A549 (cell line): ENCODE measurements around the gene CEBPZ.

Source experiments
- CEBPB ChIP-seq, 2 experiments: fragments of >200 bp in 1 of 2; sonication (Bioruptor Twin) in 1 of 2; formaldehyde crosslinking in 1 of 2; IDR thresholded peaks; 2 replicates each; pipeline ENCODE4 v1.6.1; 2012 to 2016
- E2F6 ChIP-seq: IDR thresholded peaks from 2 replicates; pipeline ENCODE4 v1.6.1; 2012; ENCODE audit warnings: low read depth, borderline replicate concordance
- ESRRA ChIP-seq: fragments of 150-350 bp; IDR thresholded peaks from 2 replicates; pipeline ENCODE4 v1.6.1; 2014; ENCODE audit warnings: mild to moderate bottlenecking, low read length, borderline replicate concordance
- JUNB ChIP-seq: fragments of >200 bp; sonication (Bioruptor Twin); formaldehyde crosslinking; IDR thresholded peaks from 2 replicates; pipeline ENCODE4 v1.6.1; 2016
- MYC ChIP-seq: IDR thresholded peaks from 2 replicates; pipeline ENCODE4 v1.6.1; 2012; ENCODE audit warnings: mild to moderate bottlenecking, inconsistent platforms, low read length, improper control_type of control experiment, borderline replicate concordance
- RCOR1 ChIP-seq: fragments of 150-350 bp; IDR thresholded peaks from 2 replicates; pipeline ENCODE4 v1.6.1; 2014; ENCODE audit warnings: antibody characterized with exemption, low read length, low read depth
- SMC3 ChIP-seq: fragments of >200 bp; sonication (Bioruptor Twin); formaldehyde crosslinking; IDR thresholded peaks from 3 replicates; pipeline ENCODE4 v1.6.1; 2018; ENCODE audit warnings: inconsistent platforms
- TP53 ChIP-seq: fragments of 250-450 bp; sonication (Bioruptor Pico); IDR thresholded peaks from 2 replicates; pipeline ENCODE4 v1.5.0; 2021; ENCODE audit warnings: mild to moderate bottlenecking, moderate library complexity
- TF ChIP-seq, protein P1 (sequence below): fragments of >200 bp; sonication (Bioruptor Twin); formaldehyde crosslinking; IDR thresholded peaks from 3 replicates; pipeline ENCODE4 v1.5.1; 2016

DNA sequence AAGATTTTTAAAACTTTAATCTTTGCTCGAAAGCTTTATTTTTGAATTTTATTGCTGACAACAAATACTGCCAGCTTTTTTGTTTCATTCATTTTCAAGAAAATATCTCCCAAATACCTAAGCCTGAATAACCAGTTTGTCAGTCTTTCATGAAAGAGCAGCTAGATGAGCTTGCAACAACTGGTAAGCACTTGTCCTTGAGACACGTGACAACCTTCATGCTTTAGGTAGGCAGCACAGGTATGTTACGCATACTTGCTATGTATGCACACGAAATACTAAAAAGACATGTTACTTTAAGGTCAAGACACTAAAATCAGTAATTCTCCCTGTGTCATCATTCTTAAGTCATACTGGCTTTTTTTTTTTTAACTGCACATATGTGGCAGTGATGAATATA is 12.3 kb downstream of the CEBPZ start:
- TF ChIP-seq TP53 (CRISPR knock-in tag) (no peak), MYC (no peak), CEBPB (IDR thresholded peaks at IDR 0.05) (no peak), SMC3 (no peak), RCOR1 (no peak), JUNB (no peak), E2F6 (no peak), ESRRA (no peak)
- TF ChIP-seq, protein P1, sequence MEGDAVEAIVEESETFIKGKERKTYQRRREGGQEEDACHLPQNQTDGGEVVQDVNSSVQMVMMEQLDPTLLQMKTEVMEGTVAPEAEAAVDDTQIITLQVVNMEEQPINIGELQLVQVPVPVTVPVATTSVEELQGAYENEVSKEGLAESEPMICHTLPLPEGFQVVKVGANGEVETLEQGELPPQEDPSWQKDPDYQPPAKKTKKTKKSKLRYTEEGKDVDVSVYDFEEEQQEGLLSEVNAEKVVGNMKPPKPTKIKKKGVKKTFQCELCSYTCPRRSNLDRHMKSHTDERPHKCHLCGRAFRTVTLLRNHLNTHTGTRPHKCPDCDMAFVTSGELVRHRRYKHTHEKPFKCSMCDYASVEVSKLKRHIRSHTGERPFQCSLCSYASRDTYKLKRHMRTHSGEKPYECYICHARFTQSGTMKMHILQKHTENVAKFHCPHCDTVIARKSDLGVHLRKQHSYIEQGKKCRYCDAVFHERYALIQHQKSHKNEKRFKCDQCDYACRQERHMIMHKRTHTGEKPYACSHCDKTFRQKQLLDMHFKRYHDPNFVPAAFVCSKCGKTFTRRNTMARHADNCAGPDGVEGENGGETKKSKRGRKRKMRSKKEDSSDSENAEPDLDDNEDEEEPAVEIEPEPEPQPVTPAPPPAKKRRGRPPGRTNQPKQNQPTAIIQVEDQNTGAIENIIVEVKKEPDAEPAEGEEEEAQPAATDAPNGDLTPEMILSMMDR: no peak
